Psoas muscle (tissue), 8 donors: ENCODE measurements around the gene SLC6A17. TPM values are rescaled to one million over a fixed set of nuclear protein-coding genes. Genes with fewer than 3 reads are reported as not detected.

Source experiments
- ATAC-seq, 4 donors: fragments of 200-7000 bp; cut with Tn5 transposase; one replicate each; pipeline ENCODE4 v1.9.1; 2020; ENCODE audit warnings: moderate library complexity in 3 of 4, mild to moderate bottlenecking in 2 of 4
- DNase-seq, 2 donors: peaks; one replicate each; pipeline ENCODE4 v3.0.0-alpha.2; 2020
- H3K27ac ChIP-seq: fragments of 200-600 bp; one replicate; pipeline ENCODE4 v1.8.0; 2022
- H3K27me3 ChIP-seq, 3 donors: fragments of 200-600 bp in 1 of 3; one replicate each; pipeline versions ENCODE4 v1.6.1 to v1.8.0; 2013 to 2022; ENCODE audit warnings: low read length in 2 of 3, mild to moderate bottlenecking in 2 of 3, moderate library complexity in 1 of 3; ENCODE audit not compliant: insufficient read depth in 3 of 3
- H3K36me3 ChIP-seq, 2 donors: fragments of 200-600 bp in 1 of 2; one replicate each; pipeline versions ENCODE4 v1.6.1 to v1.8.0; 2013 to 2022; ENCODE audit warnings: low read depth in 1 of 2, mild to moderate bottlenecking in 1 of 2, moderate library complexity in 1 of 2; ENCODE audit not compliant: insufficient read depth in 1 of 2
- H3K4me1 ChIP-seq: fragments of 200-600 bp; one replicate; pipeline ENCODE4 v1.8.0; 2022
- H3K4me3 ChIP-seq: fragments of 200-600 bp; one replicate; pipeline ENCODE4 v1.8.0; 2022; ENCODE audit warnings: mild to moderate bottlenecking
- H3K9me3 ChIP-seq: fragments of 200-600 bp; one replicate; pipeline ENCODE4 v1.8.0; 2022
- WGBS, 3 donors: extraction: QIAGEN DNeasy Blood & Tissue Kit; methylation state at CpG; one replicate each; pipeline versions ENCODE4 v1.1.6 to v1.1.7; 2013; 5-methylcytosine and 5-hydroxymethylcytosine counted together
- intact Hi-C, 2 donors: fragments of 100-400 bp; cut with DNase I; formaldehyde crosslinking; loops; one replicate each; pipeline versions ENCODE4 v1.11.0 to v1.14.2; 2022
- polyA plus RNA-seq, 3 donors: library from polyadenylated mRNA; stranded (reverse); fragments of 200-250 nt; gene quantifications; one replicate each; pipeline ENCODE4 v1.2.3, GENCODE V29; 2013
- total RNA-seq, 4 donors: library from RNA; stranded (reverse); fragmentation: NEBNext Ultra II Directional in 2 of 4; extraction: Animal tissue kit (Norgen Biotek cat#: 25700) in 2 of 4; gene quantifications; one replicate each; pipeline versions ENCODE4 v1.2.1 to v1.2.4, GENCODE V29; 2021 to 2023
- TF ChIP-seq, protein P1 (sequence below): fragments of 200-600 bp; IDR thresholded peaks from one replicate; pipeline ENCODE4 v1.8.0; 2022; ENCODE audit warnings: antibody characterized with exemption
- donor health status: healthy with polysubstance abuse.
- donor health status: DM: no; HTN: no; CAD: no; lungs with moderate emphysema.
- donor health status: Bipolar disorder and iron deficiency.
- donor health status: healthy.
- donor health status: DM: yes; HTN: yes; CAD: no.
- donor health status: DM: no; HTN: no; CAD: no.
- donor health status: DM: no; HTN: no; CAD: no.
- donor health status: DM: yes; HTN: yes; CAD: no.

SLC6A17 gene
- total and polyA plus RNA-seq, 7 donors = 0.03 to 0.19 (median 0.10) TPM

DNA sequence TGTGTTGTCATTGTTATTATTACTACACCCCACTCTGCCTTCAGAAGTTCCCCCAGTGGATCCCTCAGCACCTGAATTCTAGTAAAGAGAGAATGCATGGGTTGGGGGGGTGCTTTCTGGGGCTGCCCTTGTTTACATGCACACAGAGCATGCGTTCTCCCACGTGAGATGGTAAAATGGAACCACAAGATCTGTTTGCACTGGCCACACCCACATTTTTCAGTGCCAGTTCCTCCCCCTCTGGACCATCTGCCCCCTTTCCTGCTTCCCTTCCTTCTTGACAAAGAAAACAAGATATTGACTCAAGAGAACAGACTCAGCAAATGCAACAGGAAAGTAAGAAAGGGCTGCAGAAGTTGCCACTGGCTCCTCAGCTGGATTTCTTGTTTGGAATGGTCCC lies 8.9 kb downstream of the SLC6A17 start:
- H3K9me3 ChIP-seq = no peaks in the 10 kb centered on the region
- no peak overlapping the region for H3K27ac ChIP-seq
- H3K4me1 ChIP-seq = no peaks in the 10 kb centered on the region
- DNase-seq = no peak
- peaks cover 0 to 24% (median 7%) of the 10 kb centered on the region in 3 donors for H3K27me3 ChIP-seq
- 38 to 53% (median 40%) methylated on average over 2 of the region's 2 CpGs for WGBS, 3 donors
- TF ChIP-seq, protein P1, sequence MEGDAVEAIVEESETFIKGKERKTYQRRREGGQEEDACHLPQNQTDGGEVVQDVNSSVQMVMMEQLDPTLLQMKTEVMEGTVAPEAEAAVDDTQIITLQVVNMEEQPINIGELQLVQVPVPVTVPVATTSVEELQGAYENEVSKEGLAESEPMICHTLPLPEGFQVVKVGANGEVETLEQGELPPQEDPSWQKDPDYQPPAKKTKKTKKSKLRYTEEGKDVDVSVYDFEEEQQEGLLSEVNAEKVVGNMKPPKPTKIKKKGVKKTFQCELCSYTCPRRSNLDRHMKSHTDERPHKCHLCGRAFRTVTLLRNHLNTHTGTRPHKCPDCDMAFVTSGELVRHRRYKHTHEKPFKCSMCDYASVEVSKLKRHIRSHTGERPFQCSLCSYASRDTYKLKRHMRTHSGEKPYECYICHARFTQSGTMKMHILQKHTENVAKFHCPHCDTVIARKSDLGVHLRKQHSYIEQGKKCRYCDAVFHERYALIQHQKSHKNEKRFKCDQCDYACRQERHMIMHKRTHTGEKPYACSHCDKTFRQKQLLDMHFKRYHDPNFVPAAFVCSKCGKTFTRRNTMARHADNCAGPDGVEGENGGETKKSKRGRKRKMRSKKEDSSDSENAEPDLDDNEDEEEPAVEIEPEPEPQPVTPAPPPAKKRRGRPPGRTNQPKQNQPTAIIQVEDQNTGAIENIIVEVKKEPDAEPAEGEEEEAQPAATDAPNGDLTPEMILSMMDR = no peak
- no peaks in the 10 kb centered on the region for H3K36me3 ChIP-seq
- no peak for ATAC-seq
- intact Hi-C loops = no loop called here
- H3K4me3 ChIP-seq = no peak overlapping the region

- no peak for DNase-seq
- intact Hi-C loops = no loop called here
- Histone ChIP-seq H3K4me3 (no peak overlapping the region), H3K27ac (no peak overlapping the region), H3K4me1 (no peaks in the 10 kb centered on the region), H3K36me3 (no peaks in the 10 kb centered on the region), H3K27me3 (peaks cover 0 to 12% (median 5%) of the 10 kb centered on the region in 3 donors), H3K9me3 (no peaks in the 10 kb centered on the region)
- TF ChIP-seq, protein P1 = no peak
- no peak for ATAC-seq
- WGBS, 3 donors = 64 to 68% (median 65%) methylated on average over 10 of the region's 10 CpGs
Observed at GRCh38 chr1:110160538-110161100, 10.3 kb downstream of the SLC6A17 start.

GRCh38 chr1:110161165-110161564 lies 10.9 kb downstream of the SLC6A17 start:
- Histone ChIP-seq H3K27ac (no peak overlapping the region), H3K27me3 (peaks cover 0 to 12% (median 5%) of the 10 kb centered on the region in 3 donors), H3K4me1 (no peaks in the 10 kb centered on the region), H3K4me3 (no peak overlapping the region), H3K9me3 (no peaks in the 10 kb centered on the region), H3K36me3 (no peaks in the 10 kb centered on the region)
- WGBS, 3 donors = 78 to 86% (median 83%) methylated on average over 3 of the region's 3 CpGs
- TF ChIP-seq, protein P1 = no peak
- no peak for ATAC-seq
- intact Hi-C loops = no loop called here
- no peak for DNase-seq

DNA sequence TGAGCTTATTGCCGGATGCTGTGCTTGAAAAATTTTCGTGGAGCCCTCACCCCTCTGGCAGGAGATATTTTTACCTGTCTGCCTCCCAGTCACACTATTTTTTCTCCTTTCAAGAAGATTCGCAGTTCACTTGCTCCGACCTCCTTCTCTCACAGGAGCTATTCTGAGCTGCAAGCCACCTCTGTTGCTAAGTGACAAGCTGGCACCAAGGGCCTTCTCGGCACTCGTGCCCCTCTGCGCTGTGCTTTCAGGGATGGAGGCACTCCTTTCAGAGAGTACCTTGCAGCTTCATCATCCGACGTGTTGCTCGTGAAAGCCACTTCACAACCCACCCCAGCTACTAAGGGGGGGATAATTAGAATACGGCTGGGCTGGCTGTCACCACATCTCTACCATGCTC lies 11.6 kb downstream of the SLC6A17 start:
- Histone ChIP-seq H3K27me3 (peaks cover 0 to 9% (median 5%) of the 10 kb centered on the region in 3 donors), H3K9me3 (no peaks in the 10 kb centered on the region), H3K4me1 (no peaks in the 10 kb centered on the region), H3K27ac (no peak overlapping the region), H3K36me3 (no peaks in the 10 kb centered on the region), H3K4me3 (no peak overlapping the region)
- DNase-seq = no peak
- intact Hi-C loops = no loop called here
- WGBS, 3 donors = 74 to 83% (median 78%) methylated on average over 11 of the region's 11 CpGs
- no peak for ATAC-seq
- TF ChIP-seq, protein P1 = no peak

GRCh38 chr1:110163591-110163990 lies 13.3 kb downstream of the SLC6A17 start:
- Histone ChIP-seq H3K4me1 (no peaks in the 10 kb centered on the region), H3K27ac (no peak overlapping the region), H3K9me3 (no peaks in the 10 kb centered on the region), H3K27me3 (peaks cover 0 to 3% (median 0%) of the 10 kb centered on the region in 3 donors), H3K4me3 (no peak overlapping the region), H3K36me3 (no peaks in the 10 kb centered on the region)
- WGBS, 3 donors = 42 to 56% (median 50%) methylated on average over 7 of the region's 7 CpGs
- ATAC-seq (no peak), DNase-seq (no peak)
- intact Hi-C loops = no loop called here
- TF ChIP-seq, protein P1 = no peak
